Brain microvascular endothelial cell (primary cell): Measurements from ENCODE around the gene TRABD2B.

Experiments
- DNase-seq: peaks from one replicate; pipeline ENCODE4 v3.0.0-alpha.2; 2020
- H3K27ac ChIP-seq: fragments of 250-450 bp; sonication (Bioruptor Pico); 2 replicates; pipeline ENCODE4 v1.5.1; 2020; ENCODE audit warnings: mild to moderate bottlenecking, moderate library complexity
- H3K27me3 ChIP-seq: fragments of 250-450 bp; sonication (Bioruptor Pico); replicated peaks from 2 replicates; pipeline ENCODE4 v1.5.1; 2020; ENCODE audit warnings: mild to moderate bottlenecking
- H3K36me3 ChIP-seq: fragments of 250-450 bp; sonication (Bioruptor Pico); replicated peaks from 2 replicates; pipeline ENCODE4 v1.5.1; 2020; ENCODE audit warnings: mild to moderate bottlenecking
- H3K4me3 ChIP-seq: 2 replicates; pipeline ENCODE4 v1.5.1; 2011; ENCODE audit warnings: low read depth, mild to moderate bottlenecking, control low read depth, low read length, moderate library complexity
- CTCF ChIP-seq: IDR thresholded peaks from 2 replicates; pipeline ENCODE4 v1.5.1; 2011; ENCODE audit warnings: low read depth, mild to moderate bottlenecking, moderate library complexity, low read length, control low read depth, inconsistent platforms; ENCODE audit errors: missing control alignments
- in situ Hi-C: cut with HindIII; loops from 2 replicates; pipeline ENCODE4 v1.10.0; 2017; ENCODE audit warnings: low sequenced_read_pairs, low pct_ligation_motif_present

The TRABD2B gene

GRCh38 chr1:47842228-47842919 is 154.8 kb downstream of the TRABD2B start:
- in situ Hi-C loops = no loop called here
- H3K4me3 ChIP-seq = no peak overlapping the region
- TF ChIP-seq CTCF = no peak

GRCh38 chr1:47841356-47841755 is 155.8 kb downstream of the TRABD2B start:
- H3K27me3 ChIP-seq = no peaks in the 10 kb centered on the region
- TF ChIP-seq CTCF = no peak
- in situ Hi-C loops = no loop called here

More at GRCh38 chr1:47842228-47842919, 154.8 kb downstream of the TRABD2B start:
- Histone ChIP-seq H3K36me3 (no peaks in the 10 kb centered on the region), H3K27me3 (no peaks in the 10 kb centered on the region), H3K27ac (no peak overlapping the region)
- no peak for DNase-seq

GRCh38 chr1:47840393-47841190 is 156.6 kb downstream of the TRABD2B start:
- no peaks in the 10 kb centered on the region for H3K27me3 ChIP-seq
- no peak for DNase-seq

More at GRCh38 chr1:47841356-47841755, 155.8 kb downstream of the TRABD2B start:
- Histone ChIP-seq H3K27ac (no peak overlapping the region), H3K4me3 (no peak overlapping the region), H3K36me3 (no peaks in the 10 kb centered on the region)
- DNase-seq = no peak

GRCh38 chr1:47839433-47839760 is 157.8 kb downstream of the TRABD2B start:
- in situ Hi-C loops = no loop called here
- no peak for DNase-seq
- no peaks in the 10 kb centered on the region for H3K36me3 ChIP-seq

More at GRCh38 chr1:47840393-47841190, 156.6 kb downstream of the TRABD2B start:
- Histone ChIP-seq H3K4me3 (no peak overlapping the region), H3K36me3 (no peaks in the 10 kb centered on the region), H3K27ac (no peak overlapping the region)
- in situ Hi-C loops = no loop called here
- TF ChIP-seq CTCF = no peak

GRCh38 chr1:47838562-47839432 is 158.4 kb downstream of the TRABD2B start:
- no peak for DNase-seq
- Histone ChIP-seq H3K4me3 (no peak overlapping the region), H3K36me3 (no peaks in the 10 kb centered on the region), H3K27ac (no peak overlapping the region), H3K27me3 (no peaks in the 10 kb centered on the region)
- in situ Hi-C loops = no loop called here
- TF ChIP-seq CTCF = no peak

More at GRCh38 chr1:47839433-47839760, 157.8 kb downstream of the TRABD2B start:
- Histone ChIP-seq H3K4me3 (no peak overlapping the region), H3K27ac (no peak overlapping the region), H3K27me3 (no peaks in the 10 kb centered on the region)
- no peak for TF ChIP-seq CTCF
